HG03469 (cell line): ENCODE results near the gene DNM3.

Source experiments
- ATAC-seq: cut with Tn5 transposase; IDR thresholded peaks from one replicate; pipeline ENCODE4 v1.9.1; 2021; ENCODE audit warnings: mild to moderate bottlenecking, moderate library complexity, moderate number of reproducible peaks; ENCODE audit not compliant: unreplicated experiment

The DNM3 gene

DNA sequence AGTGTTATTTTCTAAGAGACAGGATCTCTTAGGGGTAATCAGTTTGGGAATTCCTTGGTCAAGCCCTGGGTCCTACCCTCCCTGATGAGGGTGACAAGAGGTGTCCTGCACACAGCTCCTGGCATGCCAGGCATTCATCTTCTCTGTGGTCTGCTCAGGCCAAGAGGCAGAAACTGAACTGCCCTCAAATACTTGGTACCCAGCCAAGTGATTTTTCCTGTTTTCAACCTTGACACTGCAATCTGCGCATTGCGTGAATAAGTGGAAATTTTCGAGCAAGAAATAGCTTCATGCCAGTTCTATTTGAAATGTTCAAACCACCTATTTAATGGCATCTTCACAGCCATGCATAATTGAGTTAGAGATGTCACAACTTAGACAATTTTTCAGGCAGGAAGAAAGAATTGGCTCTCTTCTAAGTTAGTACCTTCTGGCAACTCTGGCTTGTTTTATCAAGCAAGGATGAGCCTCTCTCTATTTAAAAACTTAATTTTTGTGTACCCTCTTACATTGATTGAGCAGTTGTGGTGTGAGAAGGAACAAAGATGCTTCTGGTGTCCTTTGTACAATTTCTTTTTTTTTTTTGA lies 27.0 kb downstream of the DNM3 start:
- ATAC-seq: no peak

DNA sequence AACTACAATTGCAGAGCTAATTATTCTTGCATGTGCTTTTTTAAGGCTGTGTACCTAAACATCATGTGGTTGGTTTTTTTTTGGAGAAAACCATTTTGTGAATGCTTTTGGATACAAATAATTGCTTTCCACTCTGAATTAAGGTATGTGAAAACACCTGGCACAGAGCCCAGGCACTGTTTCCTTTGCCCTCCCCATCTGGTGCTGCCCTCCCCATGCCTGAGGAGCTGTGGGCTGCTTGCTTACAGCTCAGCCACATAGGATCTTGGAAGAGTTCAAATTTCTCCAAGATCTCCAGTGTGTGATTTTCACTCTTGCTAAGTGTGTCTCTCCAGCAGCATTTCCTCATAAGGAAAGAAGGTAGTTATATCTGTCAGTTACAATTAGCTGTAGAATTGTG lies 27.8 kb downstream of the DNM3 start:
- ATAC-seq: no peak

DNA sequence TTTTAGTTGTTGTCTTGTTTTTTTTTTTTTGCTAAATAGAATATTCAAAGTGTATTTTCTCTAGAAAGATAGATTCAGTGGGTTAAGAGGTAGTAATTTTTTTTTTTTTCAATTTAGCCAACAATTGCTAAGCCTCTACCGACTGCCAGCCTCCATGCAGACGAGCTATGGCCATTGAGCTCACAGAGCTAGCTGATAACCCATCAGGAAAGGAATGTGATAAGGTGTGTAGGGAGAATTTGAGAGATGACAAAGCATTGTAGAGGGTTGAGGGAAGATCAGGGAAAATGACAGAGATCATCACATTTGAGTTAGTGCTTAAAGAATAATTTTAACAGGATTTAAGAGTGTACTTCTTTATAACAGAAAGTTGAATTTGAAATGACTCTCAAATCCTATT lies 30.6 kb downstream of the DNM3 start:
- no peak for ATAC-seq

DNA sequence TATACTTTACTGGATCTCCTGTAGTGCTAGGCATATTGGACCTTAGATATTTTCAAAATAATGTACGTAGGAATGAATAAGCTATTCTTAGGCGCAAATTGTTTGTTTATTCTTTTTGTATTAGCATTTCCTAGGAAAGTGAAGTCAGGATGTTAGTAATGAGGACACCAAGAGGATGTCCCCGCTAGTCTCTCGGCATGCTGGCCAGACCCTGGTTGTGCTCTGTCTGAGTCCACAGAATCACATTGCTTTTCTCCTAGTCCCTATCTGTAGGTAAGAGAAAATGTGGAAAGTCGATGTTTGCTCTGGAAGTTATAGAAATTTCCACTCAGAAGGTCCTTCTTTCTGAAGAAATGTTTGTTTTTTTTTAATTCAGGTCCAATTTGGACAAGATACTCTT lies 31.1 kb downstream of the DNM3 start:
- no peak for ATAC-seq

DNA sequence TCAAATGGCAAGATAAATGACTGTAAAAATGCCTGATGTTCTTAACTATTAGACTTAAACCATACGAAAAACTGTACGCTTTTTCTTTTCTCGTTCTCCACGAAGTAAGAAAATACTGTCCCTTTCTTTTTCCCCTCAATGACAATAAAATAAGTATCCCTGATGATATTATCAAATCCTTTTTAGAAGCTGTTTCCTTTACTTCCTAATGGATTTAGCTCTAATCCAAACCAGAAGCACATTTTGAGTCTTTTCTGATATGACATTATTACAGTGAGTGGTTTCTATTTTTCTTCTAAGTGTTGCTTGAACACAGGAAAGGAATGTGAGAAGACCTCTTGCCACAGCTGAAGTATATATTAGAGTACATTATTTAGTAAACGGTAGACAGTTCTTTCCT lies 32.4 kb downstream of the DNM3 start:
- no peak for ATAC-seq

DNA sequence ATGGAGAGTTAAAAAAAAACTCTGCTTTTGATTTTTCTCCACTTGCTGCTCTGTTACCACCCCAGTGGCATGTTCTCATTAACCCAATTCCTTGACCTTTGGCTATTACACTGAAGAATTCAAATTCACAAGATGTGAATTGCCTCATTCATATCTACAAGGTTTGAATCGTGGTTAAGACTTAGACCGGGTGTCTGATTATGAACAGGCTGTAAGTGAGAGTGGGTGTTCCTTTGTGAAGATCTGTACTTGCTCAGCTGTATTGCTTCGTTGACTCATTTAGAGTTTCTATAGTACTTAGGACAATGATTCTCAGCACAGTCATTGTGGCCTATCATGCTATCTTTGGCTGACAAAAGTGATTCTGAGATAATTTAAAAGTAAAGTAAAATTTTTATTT lies 36.4 kb downstream of the DNM3 start:
- ATAC-seq: peak; percentile 88

DNA sequence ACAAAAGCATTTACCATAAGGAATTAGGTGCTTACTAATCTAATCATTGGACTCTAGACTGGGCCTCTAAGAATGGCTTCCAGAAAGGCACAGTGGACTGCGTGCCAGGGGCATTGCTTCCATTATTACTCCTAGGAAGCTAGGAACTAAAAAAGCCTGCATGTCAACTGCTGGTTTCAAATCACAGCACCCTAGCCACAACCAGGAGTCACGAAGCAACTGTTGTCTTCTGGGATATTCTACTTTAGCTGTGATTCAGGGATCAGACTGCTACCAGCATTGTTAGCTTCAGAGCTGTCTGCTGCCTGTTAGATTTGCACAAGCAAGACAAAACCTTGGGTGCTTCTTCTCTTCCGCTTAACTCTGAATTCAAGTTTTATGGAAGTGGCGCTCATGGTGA lies 38.3 kb downstream of the DNM3 start:
- no peak for ATAC-seq

DNA sequence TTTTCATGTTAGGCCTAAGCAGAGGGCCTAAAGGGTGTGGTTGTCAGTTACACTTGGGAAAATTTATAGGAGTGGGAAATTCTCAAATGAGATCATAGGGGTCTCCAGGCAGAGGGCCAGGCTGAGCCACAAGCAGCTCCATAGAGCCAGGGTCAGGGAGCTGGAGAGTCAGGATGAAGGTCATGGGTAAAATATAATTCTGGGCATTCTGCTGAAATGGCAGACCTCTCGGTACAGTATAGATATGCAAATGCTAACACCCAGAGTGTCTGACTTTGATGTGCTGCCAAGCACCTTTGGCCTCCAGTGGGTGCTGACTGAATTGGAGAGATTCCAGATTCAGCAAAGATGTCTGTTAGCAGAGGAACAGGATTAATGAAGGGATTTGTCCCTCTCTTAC lies 40.1 kb downstream of the DNM3 start:
- ATAC-seq: no peak

DNA sequence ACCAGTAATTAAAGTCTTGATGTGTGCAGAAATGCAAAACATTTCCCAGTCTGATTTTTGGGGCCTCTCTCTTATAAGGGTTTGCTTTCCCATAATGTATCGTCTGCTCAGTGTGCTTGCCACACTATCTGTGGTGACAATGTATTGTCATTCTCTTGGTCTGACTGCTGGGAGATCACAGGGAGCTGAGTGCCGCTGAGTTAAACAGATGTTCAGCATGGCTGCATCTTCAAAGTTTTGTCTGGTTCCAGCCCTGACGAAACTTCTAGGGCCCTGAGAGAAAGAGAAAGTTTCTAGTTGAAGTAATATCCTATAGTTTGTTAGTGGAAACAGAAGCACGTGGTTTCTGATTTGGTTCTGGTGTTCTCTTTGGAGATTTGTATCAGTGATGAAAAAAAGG lies 42.6 kb downstream of the DNM3 start:
- ATAC-seq: no peak

DNA sequence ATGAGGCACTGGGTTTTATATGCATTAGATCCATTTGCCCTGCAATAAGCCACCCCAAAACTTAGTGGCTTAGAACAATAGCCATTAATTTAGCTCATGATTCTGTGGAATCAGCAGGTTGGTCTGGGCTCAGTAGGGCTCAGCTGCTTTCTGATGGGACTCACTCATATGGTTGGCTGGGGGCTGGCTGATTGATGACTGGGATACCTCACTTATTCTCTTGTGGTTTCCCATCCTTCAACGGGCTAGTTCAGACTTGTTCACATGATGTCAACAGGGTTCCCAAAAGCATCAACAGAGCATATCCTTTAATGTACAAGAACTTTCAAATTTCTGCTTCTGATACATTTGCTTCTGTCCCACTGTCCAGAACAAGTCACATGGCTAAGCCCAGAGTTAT lies 43.2 kb downstream of the DNM3 start:
- no peak for ATAC-seq

DNA sequence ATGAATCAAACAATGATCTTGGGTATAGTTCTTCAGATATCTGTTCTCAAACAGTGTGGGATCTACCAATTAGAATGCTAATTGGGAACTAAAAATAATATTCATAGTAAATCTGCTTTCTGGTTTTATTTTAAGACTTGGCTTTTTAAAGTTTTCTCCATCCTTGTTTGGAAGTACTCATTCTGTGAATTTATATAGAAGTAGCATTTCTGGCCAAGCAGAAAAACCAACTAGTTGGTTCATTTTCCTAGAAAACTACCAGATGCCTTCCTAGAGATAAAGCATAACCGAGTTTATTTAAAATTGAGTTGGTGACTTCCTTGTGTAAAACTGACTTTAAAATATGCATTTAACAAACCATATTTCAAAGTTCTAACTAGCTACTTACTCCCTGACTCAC lies 48.8 kb downstream of the DNM3 start:
- ATAC-seq: no peak

DNA sequence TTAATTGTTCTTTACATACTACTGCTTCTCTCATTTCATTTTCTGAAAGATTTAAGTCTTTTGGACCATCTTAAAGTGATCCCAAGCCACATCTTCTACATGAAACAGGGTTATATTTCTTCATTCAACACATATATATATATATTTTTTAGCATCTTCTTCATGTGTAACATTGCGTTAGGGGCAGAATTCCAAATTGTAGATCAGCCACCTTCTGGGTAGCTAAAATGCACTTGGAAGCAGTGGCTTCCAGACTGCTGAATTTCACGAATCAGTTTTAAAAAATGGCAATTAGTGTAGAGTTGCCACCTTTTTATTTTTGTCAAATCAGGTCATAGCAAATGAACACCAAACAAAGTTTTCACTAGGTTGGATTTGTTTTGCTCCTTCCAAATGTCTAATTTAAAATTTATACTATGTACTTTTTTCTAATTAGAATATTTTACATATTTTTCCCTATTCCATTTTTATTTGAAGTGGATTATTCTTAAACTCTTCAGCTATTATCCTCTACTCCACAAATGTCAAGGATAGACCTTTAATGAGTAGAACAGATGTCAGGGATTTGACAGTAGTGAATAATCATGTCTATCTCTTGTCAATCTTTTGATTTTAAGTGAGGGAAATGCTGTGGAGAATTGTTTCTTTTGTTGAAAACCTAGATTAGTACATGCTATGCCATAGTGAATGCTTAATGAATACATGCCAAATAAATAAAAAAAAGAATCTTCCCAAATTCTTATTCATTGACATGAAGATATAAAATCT lies 55.8 kb downstream of the DNM3 start:
- no peak for ATAC-seq

DNA sequence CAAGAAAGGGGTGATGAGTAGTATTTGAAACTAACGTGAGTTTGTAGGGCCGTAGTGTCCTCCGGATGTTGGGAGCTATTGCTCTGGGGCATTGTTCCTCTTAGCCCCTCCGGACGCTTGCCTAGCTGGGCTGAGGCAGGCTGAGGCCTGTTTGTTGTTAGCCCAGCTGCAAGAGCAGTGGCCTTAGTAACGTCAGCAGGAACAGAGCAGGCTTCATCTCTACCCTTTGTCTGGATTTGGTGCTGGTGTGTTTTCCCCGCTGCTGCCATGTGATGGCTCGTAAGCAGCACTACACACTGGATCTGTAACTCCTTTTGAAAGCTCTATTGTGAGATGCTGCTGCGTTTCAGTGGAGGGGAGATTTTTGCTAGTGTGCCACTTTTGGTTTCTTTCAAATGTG lies 57.6 kb downstream of the DNM3 start:
- ATAC-seq: no peak

DNA sequence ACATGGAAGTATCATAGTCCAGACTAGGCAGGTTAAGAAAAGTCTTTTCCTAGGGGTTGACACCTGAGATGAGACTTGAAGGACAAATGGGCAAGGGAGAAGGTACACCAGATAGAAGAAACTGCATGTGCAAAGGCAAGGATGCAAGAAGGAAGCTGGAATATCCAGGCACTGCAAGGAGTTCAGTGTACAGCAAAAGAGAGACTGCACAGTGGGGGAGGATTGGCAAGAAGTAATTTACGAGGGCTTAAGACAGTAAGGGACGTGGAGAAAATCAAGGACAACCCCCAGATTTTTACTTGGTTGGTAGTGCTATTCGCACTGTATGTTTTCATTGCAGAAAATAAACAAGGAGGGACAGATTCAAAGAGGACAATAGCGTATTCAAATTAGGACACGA lies 58.5 kb downstream of the DNM3 start:
- ATAC-seq: no peak

DNA sequence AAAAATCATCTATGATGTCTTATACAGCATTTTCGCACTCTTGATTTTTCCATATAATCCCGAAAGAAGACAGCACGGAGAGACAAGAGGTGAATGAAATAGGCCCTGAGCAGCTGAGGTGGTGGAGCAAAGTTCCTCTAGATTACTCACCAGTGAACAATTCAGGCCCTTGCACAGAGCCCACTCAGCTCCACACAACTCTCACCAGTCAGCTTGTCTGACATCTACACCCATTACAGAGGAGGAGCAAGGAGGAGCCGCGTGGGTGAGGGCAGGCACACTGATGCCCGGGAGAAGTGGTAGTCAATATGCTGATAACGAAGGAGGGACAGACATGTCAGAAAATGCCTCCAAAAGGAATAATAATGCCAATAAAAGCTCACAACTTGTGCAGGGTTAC lies 59.9 kb downstream of the DNM3 start:
- ATAC-seq: no peak

DNA sequence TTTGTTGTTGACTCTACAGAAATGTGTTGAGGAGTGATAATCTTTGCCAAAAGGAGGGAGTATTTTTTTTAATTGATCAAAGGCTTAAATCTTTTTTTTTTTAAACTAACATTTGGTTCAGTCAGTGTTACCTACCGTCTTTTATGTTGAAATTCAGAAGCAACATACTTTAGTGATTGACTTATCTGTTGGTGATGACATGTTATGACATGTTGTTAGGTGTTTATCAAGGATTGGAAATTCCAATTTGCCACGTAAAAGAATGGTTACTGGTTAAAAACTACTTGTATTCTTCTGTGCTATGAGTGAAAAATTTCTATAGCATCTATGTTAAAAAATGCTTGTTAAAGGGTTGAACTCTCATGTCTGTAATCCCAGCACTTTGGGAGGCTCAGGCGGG lies 61.2 kb downstream of the DNM3 start:
- ATAC-seq: no peak

DNA sequence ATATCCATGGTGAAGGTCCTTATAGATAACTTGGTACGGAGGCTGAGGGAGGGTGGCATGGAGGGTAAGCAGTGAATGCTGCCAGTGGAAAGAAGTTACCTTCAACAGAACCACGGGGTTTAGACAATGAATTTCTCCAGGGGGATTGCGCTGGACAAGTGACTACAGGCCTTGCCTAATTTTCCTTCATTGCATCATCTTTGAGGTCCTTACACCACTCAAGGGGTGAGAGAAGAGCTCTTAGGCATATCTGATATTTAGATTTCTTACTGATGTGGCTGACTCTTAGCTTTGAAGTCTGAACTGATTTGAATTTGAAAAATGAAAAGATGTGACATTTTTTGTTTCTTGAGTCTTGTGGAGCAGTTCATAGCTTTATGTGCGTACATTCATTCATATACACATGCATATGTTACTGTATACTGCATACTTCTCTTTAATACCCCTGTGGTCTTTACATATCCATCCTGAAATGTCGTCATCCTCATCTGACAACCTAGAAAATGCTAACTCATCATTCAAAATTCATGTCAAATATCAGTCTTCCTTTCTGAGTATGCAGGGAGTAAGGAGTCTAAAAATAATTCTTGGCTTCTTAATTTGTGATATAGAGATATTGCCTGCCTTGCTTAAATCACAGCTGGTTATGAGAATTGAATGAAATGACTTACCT lies 63.6 kb downstream of the DNM3 start:
- ATAC-seq: no peak

DNA sequence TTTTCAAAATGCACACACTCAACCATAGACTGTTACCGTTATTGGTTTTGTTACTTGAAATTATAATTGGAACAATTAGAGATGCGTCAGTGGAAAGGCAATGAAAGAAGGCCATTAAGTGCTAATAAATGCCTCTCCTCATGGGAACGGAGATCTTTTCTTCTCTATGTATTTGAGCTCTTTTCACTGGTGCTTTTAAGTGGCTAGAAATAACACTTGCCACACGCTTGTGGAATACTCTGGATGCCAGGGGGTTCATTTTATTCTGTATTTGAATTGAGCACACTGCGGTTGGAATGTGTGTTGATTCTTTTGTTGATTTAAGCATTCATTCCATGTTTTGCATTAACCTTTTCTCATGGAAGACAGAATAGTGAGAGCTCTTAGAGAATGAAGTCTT lies 68.4 kb downstream of the DNM3 start:
- ATAC-seq: no peak

DNA sequence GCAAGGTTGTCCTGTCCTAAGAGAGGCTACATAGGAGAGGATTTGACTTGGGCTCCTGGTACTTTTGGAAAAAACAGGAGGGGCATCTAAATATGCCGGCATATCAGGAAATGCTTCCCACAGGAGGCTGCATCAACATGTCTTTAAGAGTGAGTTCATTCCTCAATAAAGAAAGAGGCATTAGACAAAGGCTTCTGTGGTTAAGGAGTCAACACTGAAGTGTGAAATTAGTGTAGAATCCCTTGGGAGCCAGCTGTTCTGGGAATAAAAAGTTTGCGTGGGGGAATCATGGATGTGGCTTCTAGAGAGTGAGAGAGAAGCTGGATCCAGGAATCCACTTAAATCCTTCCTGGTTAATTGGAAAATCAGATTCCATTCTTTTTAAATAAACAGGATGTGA lies 69.5 kb downstream of the DNM3 start:
- ATAC-seq: no peak

DNA sequence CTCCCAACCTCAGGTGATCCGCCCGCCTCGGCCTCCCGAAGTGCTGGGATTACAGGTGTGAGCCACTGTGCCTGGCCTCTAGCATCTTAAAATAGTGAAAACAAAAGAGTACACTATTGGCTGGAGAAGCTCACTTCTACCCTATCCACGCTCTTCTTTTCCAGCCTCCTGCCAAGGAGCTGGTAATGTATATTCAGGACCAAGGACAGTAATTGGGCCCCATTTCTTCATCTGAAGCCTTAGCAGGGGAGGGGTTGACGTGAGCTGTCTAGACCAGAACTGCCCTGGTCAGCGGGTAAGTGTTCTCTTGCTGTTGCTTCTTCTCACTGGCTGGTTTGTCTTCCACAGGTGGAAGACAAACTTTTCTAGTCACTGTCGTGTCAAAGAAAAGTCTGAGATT lies 70.2 kb downstream of the DNM3 start:
- ATAC-seq: no peak

DNA sequence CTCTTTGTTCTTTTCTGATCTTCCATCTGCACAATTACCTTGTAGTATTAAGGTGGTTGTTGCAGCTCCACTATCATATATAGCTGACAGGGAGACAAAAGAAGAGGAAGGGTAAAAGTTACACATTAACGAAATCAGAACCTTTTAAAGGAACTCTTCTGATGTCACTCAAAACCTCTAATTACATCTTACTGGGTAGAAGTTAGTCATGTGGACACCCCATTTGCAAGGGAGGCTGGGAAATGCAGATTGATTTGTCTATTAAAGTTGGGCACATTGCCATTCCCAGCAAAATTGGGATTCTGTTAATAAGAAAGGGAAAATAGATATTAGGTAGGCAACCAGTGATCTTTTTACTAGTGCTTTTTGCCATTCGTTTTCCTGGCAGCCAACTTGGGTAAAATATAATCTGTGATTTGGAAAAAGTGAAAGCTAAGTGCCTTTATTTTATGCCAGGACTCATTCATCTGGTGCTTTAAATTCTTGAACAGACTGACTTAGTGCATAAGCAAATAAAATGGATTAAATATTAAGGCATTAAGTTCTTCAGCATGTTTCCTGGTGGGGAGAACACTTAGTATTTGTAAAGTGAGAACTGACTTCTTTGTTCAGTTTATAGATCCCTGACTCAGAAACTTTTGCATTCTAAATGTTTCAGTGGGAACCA lies 71.3 kb downstream of the DNM3 start:
- ATAC-seq: no peak

DNA sequence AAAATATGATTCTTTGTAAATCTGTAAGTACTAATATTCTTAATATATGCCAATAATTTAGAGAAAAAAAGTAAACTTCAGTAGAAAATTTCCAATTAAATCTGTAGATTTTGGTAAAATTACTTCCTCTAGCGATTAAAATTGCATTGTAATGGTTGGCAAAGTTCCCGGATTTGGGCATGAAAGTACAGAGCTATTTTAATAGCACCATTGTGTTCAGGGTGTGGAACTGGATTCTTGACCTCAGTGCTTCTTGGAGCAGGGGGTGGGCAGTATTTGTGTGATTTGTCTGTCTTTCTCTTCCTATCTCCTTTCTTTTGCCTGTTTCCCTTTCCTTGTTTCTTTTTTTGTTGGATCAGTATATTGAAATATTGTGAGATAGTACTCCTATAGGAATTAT lies 72.1 kb downstream of the DNM3 start:
- no peak for ATAC-seq
